Measurements from ENCODE around the gene LCE3D. TPM values are rescaled to one million over a fixed set of nuclear protein-coding genes. Genes with fewer than 3 reads are reported as not detected.
"Not testable (repeated sequence)": the region's sequence is repeated elsewhere in the genome, so short reads cannot be mapped to it uniquely, and the experiment has no call there.

The LCE3D gene
- total RNA-seq, 1 donor from 2014 or later = not detected

- H3K4me1 Mint-ChIP-seq (ENCODE audit: low read depth) = no peaks in the 10 kb centered on the region
- H3K9me3 Mint-ChIP-seq (ENCODE audit: low read depth) = peaks cover 24% of the 10 kb centered on the region
Observed at GRCh38 chr1:152613511-152613910, 33.2 kb upstream of the LCE3D start, which contains the start of gene LCE3B. LCE3B (plus strand) TSS chr1:152613811; CDS start chr1:152613811, 0 bp downstream.

GRCh38 chr1:152599934-152600333 is 19.6 kb upstream of the LCE3D start, which contains the start of gene LCE3C:
LCE3C (plus strand) TSS chr1:152600234; CDS start chr1:152600732, 498 bp downstream.
- Mint-ChIP-seq H3K4me3 (ENCODE audit: low read depth) (no peak within 1 kb of the TSS), H3K27me3 (no peaks in the 10 kb centered on the region), H3K36me3 (ENCODE audit: insufficient read depth) (no peaks in the 10 kb centered on the region), H3K27ac (no peak within 1 kb of the TSS), H3K4me1 (ENCODE audit: low read depth) (no peaks in the 10 kb centered on the region), H3K9me3 (ENCODE audit: low read depth) (peaks cover 11% of the 10 kb centered on the region)
- TF ChIP-seq, protein P1, sequence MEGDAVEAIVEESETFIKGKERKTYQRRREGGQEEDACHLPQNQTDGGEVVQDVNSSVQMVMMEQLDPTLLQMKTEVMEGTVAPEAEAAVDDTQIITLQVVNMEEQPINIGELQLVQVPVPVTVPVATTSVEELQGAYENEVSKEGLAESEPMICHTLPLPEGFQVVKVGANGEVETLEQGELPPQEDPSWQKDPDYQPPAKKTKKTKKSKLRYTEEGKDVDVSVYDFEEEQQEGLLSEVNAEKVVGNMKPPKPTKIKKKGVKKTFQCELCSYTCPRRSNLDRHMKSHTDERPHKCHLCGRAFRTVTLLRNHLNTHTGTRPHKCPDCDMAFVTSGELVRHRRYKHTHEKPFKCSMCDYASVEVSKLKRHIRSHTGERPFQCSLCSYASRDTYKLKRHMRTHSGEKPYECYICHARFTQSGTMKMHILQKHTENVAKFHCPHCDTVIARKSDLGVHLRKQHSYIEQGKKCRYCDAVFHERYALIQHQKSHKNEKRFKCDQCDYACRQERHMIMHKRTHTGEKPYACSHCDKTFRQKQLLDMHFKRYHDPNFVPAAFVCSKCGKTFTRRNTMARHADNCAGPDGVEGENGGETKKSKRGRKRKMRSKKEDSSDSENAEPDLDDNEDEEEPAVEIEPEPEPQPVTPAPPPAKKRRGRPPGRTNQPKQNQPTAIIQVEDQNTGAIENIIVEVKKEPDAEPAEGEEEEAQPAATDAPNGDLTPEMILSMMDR (IDR thresholded peaks at IDR 0.05; ENCODE audit: unreplicated experiment) = no peak
- DNase-seq (ENCODE audit: low spot score, unreplicated experiment) = no peak

More at GRCh38 chr1:152613511-152613910, 33.2 kb upstream of the LCE3D start, which contains the start of gene LCE3B:
- DNase-seq (ENCODE audit: low spot score, unreplicated experiment) = no peak
- Mint-ChIP-seq H3K4me3 (ENCODE audit: low read depth) (no peak within 1 kb of the TSS), H3K36me3 (ENCODE audit: insufficient read depth) (no peaks in the 10 kb centered on the region), H3K27me3 (no peaks in the 10 kb centered on the region), H3K27ac (no peak within 1 kb of the TSS)
- TF ChIP-seq, protein P1 (IDR thresholded peaks at IDR 0.05; ENCODE audit: unreplicated experiment) = no peak

- TF ChIP-seq, protein P1 (IDR thresholded peaks at IDR 0.05; ENCODE audit: unreplicated experiment) = no peak
- Mint-ChIP-seq H3K36me3 (ENCODE audit: insufficient read depth) (no peaks in the 10 kb centered on the region), H3K27ac (no peak overlapping the region), H3K27me3 (no peaks in the 10 kb centered on the region), H3K9me3 (ENCODE audit: low read depth) (peaks cover 10% of the 10 kb centered on the region), H3K4me3 (ENCODE audit: low read depth) (no peak overlapping the region), H3K4me1 (ENCODE audit: low read depth) (no peaks in the 10 kb centered on the region)
- DNase-seq (ENCODE audit: low spot score, unreplicated experiment) = no peak
Observed at GRCh38 chr1:152596986-152597385, 16.7 kb upstream of the LCE3D start.

DNA sequence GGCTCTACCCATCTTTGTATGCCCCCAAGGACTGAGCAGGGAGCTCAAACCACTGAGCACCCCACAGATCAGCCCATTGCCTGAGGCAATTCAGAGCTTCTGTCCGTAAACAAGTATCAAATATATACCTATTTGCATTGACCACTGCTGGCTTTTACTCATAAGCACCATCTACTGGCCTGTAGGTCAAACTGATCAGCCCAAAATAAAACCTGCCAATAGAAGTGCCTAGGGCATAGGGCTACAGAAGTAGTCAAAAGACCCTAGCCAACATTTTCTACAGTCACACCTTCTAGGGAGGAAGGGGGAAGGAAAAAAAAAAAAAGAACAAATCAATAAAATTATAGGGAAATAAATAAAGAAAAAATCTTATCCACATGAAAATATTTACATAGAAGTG is 5.3 kb upstream of the LCE3D start:
- Mint-ChIP-seq H3K36me3 (ENCODE audit: insufficient read depth) (no peaks in the 10 kb centered on the region), H3K4me1 (ENCODE audit: low read depth) (no peaks in the 10 kb centered on the region), H3K27ac (no peak overlapping the region), H3K9me3 (ENCODE audit: low read depth) (peaks cover 43% of the 10 kb centered on the region), H3K27me3 (no peaks in the 10 kb centered on the region), H3K4me3 (ENCODE audit: low read depth) (no peak overlapping the region)
- TF ChIP-seq, protein P1 (IDR thresholded peaks at IDR 0.05; ENCODE audit: unreplicated experiment) = no peak
- no peak for DNase-seq (ENCODE audit: low spot score, unreplicated experiment)

- H3K9me3 Mint-ChIP-seq (ENCODE audit: low read depth) = peaks cover 48% of the 10 kb centered on the region
- TF ChIP-seq, protein P1 (IDR thresholded peaks at IDR 0.05; ENCODE audit: unreplicated experiment) = no peak
- H3K27ac Mint-ChIP-seq = no peak overlapping the region
- H3K4me3 Mint-ChIP-seq (ENCODE audit: low read depth) = no peak overlapping the region
- H3K4me1 Mint-ChIP-seq (ENCODE audit: low read depth) = no peaks in the 10 kb centered on the region
- H3K36me3 Mint-ChIP-seq (ENCODE audit: insufficient read depth) = no peaks in the 10 kb centered on the region
- no peaks in the 10 kb centered on the region for H3K27me3 Mint-ChIP-seq
- no peak for DNase-seq (ENCODE audit: low spot score, unreplicated experiment)
Observed at GRCh38 chr1:152582647-152583046, 2.3 kb upstream of the LCE3D start.

GRCh38 chr1:152579526-152579925 is 790 bp downstream of the LCE3D start:
- not testable (repeated sequence) for DNase-seq (ENCODE audit: low spot score, unreplicated experiment); H3K36me3 Mint-ChIP-seq (ENCODE audit: insufficient read depth); H3K4me1 Mint-ChIP-seq (ENCODE audit: low read depth); H3K4me3 Mint-ChIP-seq (ENCODE audit: low read depth); H3K27me3 Mint-ChIP-seq; H3K27ac Mint-ChIP-seq
- H3K9me3 Mint-ChIP-seq (ENCODE audit: low read depth) = peaks cover 56% of the 10 kb centered on the region

Data from progenitor cell of endocrine pancreas (in vitro differentiated cells).